PC-9 (cell line): Measurements from ENCODE around the gene OXCT1. TPM values are rescaled to one million over a fixed set of nuclear protein-coding genes. Genes with fewer than 3 reads are reported as not detected.

ENCODE experiments used
- BruUV-seq: library from RNA; stranded (reverse); fragments of 400-500 nt; replicated peaks from 2 replicates; lab custom pipeline; 2021; lab: Mats Ljungman, UMichigan
- CTCF ChIA-PET: fragments of 300-600 bp; sonication (Branson Sonifier 250); formaldehyde crosslinking; loops from one replicate; lab custom pipeline; 2022; ENCODE audit warnings: antibody characterized with exemption; lab: Charles Lee
- POLR2A ChIA-PET: fragments of 300-600 bp; sonication (Branson Sonifier 250); formaldehyde crosslinking; loops from one replicate; lab custom pipeline; 2022; ENCODE audit warnings: antibody characterized with exemption; ENCODE audit not compliant: unreplicated experiment; lab: Charles Lee
- DNase-seq, 2 experiments: peaks; one replicate each; pipeline versions ENCODE4 v3.0.0 to v3.0.0-alpha.2; 2015 to 2022; ENCODE audit warnings: mixed read lengths in 1 of 2
- H2AFZ ChIP-seq: fragments of 200-600 bp; sonication (generic); 2 replicates; pipeline ENCODE4 v1.8.1; 2017; ENCODE audit warnings: antibody characterized with exemption
- H3F3A ChIP-seq: fragments of 200-600 bp; sonication (generic); 2 replicates; pipeline ENCODE4 v1.8.1; 2017; ENCODE audit warnings: antibody characterized with exemption, mild to moderate bottlenecking, low read depth; ENCODE audit not compliant: insufficient read depth
- H3K27ac ChIP-seq: fragments of 200-600 bp; sonication (generic); 2 replicates; pipeline ENCODE4 v1.6.1; 2016; ENCODE audit warnings: mixed run types
- H3K27me3 ChIP-seq: fragments of 200-600 bp; sonication (generic); 2 replicates; pipeline ENCODE4 v1.6.1; 2016; ENCODE audit warnings: low read depth, mixed run types; ENCODE audit not compliant: insufficient read depth
- H3K36me3 ChIP-seq: fragments of 200-600 bp; sonication (generic); 2 replicates; pipeline ENCODE4 v1.6.1; 2016; ENCODE audit warnings: low read depth, mixed run types
- H3K4me1 ChIP-seq: fragments of 200-600 bp; sonication (generic); replicated peaks from 2 replicates; pipeline ENCODE4 v1.6.1; 2016; ENCODE audit warnings: mixed run types; ENCODE audit not compliant: insufficient read depth
- H3K4me2 ChIP-seq: fragments of 200-600 bp; sonication (generic); 2 replicates; pipeline ENCODE4 v1.6.1; 2017; ENCODE audit warnings: mixed run types
- H3K4me3 ChIP-seq: fragments of 200-600 bp; sonication (generic); 2 replicates; pipeline ENCODE4 v1.6.1; 2016; ENCODE audit warnings: mixed run types
- H3K79me2 ChIP-seq: fragments of 200-600 bp; sonication (generic); 2 replicates; pipeline ENCODE4 v1.6.1; 2017; ENCODE audit warnings: low read depth, mixed run types
- H3K9me2 ChIP-seq: fragments of 200-600 bp; sonication (generic); 2 replicates; pipeline ENCODE4 v1.8.1; 2017; ENCODE audit warnings: mild to moderate bottlenecking; ENCODE audit not compliant: insufficient read depth
- H3K9me3 ChIP-seq: fragments of 200-600 bp; sonication (generic); 2 replicates; pipeline ENCODE4 v1.8.1; 2016; ENCODE audit warnings: low read depth; ENCODE audit not compliant: insufficient read depth
- H4K20me1 ChIP-seq: fragments of 200-600 bp; sonication (generic); 2 replicates; pipeline ENCODE4 v1.8.1; 2017; ENCODE audit not compliant: insufficient read depth
- EZH2 ChIP-seq: fragments of 200-600 bp; sonication (generic); IDR thresholded peaks from 2 replicates; pipeline ENCODE4 v1.8.0; 2017; ENCODE audit warnings: antibody characterized with exemption, low read depth
- intact Hi-C: fragments of 100-400 bp; cut with micrococcal nuclease; formaldehyde crosslinking; loops from one replicate; pipeline ENCODE4 v1.10.0; 2022; ENCODE audit not compliant: unreplicated experiment
- total RNA-seq: library from RNA; stranded (reverse); gene quantifications from 2 replicates; pipeline ENCODE4 v1.2.3, GENCODE V29; 2021
- TF ChIP-seq, protein P1 (sequence below): fragments of 200-600 bp; sonication (generic); conservative IDR thresholded peaks from 2 replicates; pipeline ENCODE4 v1.6.1; 2017; ENCODE audit warnings: mixed run types, antibody characterized with exemption, mild to moderate bottlenecking, moderate library complexity

OXCT1 gene
- total RNA-seq, 1 experiment from 2014 or later, result 29.7 TPM

DNA sequence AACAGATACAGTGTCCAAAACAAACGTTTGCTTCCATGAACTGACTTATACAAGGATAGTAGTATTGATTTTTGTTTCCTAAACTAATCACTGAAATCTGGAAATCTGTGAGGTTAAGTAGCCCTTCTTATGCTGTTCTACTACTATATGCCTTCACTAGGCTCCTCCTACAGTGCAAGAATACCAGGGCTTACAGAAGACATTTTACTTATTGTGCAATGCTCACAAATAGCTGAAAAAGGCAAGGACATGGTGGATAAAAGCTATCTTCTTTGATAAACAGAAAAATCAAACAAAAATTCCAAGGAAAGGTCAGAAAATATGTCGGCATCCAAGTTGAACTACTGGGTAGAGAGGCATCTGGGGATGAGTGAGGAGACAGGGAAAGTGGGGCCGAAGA, 61.9 kb downstream of the OXCT1 start:
- Histone ChIP-seq H3K27me3 (no peaks in the 10 kb centered on the region), H3K27ac (no peak overlapping the region), H3K9me3 (no peaks in the 10 kb centered on the region), H3F3A (no peaks in the 10 kb centered on the region), H3K4me1 (no peaks in the 10 kb centered on the region), H3K9me2 (no peaks in the 10 kb centered on the region), H2AFZ (no peak overlapping the region), H4K20me1 (no peaks in the 10 kb centered on the region; the same call in 1 of the 2 replicates), H3K79me2 (no peaks in the 10 kb centered on the region), H3K36me3 (no peaks in the 10 kb centered on the region), H3K4me2 (no peak overlapping the region), H3K4me3 (no peak overlapping the region)
- CTCF ChIA-PET, result no interaction called here
- BruUV-seq, result no TSS peak
- intact Hi-C loops, result no loop called here
- no peak for TF ChIP-seq EZH2
- TF ChIP-seq, protein P1, sequence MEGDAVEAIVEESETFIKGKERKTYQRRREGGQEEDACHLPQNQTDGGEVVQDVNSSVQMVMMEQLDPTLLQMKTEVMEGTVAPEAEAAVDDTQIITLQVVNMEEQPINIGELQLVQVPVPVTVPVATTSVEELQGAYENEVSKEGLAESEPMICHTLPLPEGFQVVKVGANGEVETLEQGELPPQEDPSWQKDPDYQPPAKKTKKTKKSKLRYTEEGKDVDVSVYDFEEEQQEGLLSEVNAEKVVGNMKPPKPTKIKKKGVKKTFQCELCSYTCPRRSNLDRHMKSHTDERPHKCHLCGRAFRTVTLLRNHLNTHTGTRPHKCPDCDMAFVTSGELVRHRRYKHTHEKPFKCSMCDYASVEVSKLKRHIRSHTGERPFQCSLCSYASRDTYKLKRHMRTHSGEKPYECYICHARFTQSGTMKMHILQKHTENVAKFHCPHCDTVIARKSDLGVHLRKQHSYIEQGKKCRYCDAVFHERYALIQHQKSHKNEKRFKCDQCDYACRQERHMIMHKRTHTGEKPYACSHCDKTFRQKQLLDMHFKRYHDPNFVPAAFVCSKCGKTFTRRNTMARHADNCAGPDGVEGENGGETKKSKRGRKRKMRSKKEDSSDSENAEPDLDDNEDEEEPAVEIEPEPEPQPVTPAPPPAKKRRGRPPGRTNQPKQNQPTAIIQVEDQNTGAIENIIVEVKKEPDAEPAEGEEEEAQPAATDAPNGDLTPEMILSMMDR, result no peak
- POLR2A ChIA-PET, result no interaction called here
- no peak for DNase-seq

DNA sequence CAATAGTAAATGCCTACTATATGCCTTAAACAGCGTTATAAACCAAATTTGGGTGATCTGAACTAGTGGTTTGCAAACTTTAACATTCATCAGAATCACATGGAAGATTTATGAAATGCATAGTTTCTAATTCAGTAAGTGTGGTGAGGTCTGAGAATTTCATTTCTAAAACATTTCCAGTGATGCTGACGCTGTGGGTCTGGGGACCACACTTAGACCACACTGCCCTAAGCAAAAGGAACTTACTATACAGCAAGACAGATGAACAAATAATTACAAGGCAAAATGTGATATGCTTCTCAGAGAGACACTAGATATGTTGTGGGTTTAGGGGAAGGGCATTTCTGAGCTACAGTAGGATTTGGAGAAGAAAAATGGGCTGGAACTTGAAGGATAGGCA, 72.6 kb downstream of the OXCT1 start:
- DNase-seq, result no peak
- intact Hi-C loops, result no loop called here
- Histone ChIP-seq H3K27me3 (no peaks in the 10 kb centered on the region), H3K4me3 (no peak overlapping the region), H3K27ac (no peak overlapping the region), H3K4me1 (peaks cover 12% of the 10 kb centered on the region), H3K79me2 (no peaks in the 10 kb centered on the region), H2AFZ (no peak overlapping the region), H3K9me3 (no peaks in the 10 kb centered on the region), H4K20me1 (no peaks in the 10 kb centered on the region), H3K36me3 (no peaks in the 10 kb centered on the region), H3K9me2 (peaks cover 7% of the 10 kb centered on the region; the same call in 1 of the 2 replicates), H3F3A (no peaks in the 10 kb centered on the region), H3K4me2 (no peak overlapping the region)
- CTCF ChIA-PET, result no interaction called here
- no peak for TF ChIP-seq EZH2
- TF ChIP-seq, protein P1, result no peak
- POLR2A ChIA-PET, result no interaction called here
- no TSS peak for BruUV-seq

DNA sequence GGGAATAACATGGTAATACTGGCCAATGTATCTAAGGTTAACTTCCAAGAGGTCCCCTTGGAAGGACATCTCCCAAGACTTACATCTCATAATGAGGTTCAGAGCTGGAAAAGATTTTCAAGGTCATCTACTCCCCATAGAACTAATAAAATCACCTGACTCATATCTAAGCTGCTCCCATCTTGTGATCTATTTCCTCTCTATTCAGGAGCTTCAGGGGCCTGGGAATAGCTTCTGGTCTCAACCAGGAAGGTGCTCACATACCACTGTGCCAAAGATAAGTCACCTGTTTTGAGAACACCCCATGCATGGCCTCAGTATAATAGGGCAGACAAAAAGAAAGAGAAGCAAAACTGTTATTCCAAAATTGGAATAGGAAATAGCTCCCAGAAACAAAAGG, 74.2 kb downstream of the OXCT1 start:
- Histone ChIP-seq H3K9me3 (no peaks in the 10 kb centered on the region), H3K27ac (no peak overlapping the region), H3K27me3 (no peaks in the 10 kb centered on the region), H3F3A (no peaks in the 10 kb centered on the region), H3K4me3 (no peak overlapping the region), H3K9me2 (peaks cover 4% of the 10 kb centered on the region; the same call in 1 of the 2 replicates), H4K20me1 (no peaks in the 10 kb centered on the region), H3K4me1 (peaks cover 12% of the 10 kb centered on the region), H2AFZ (no peak overlapping the region), H3K36me3 (no peaks in the 10 kb centered on the region), H3K4me2 (no peak overlapping the region), H3K79me2 (no peaks in the 10 kb centered on the region)
- no peak for DNase-seq
- intact Hi-C loops, result no loop called here
- BruUV-seq, result no TSS peak
- ChIA-PET CTCF (interaction anchor here (0.6 kb wide), 1 partner anchor 142 kb away, joined by 3 read pairs; no protein-coding TSS in a partner anchor), POLR2A (no interaction called here)
- TF ChIP-seq, protein P1, result no peak
- no peak for TF ChIP-seq EZH2
